Activated CD4-positive, alpha-beta T cell treated with anti-CD3 and anti-CD28 coated beads for 48 hours (primary cell): ENCODE measurements around the gene COL23A1.

Experiments
- DNase-seq: peaks from one replicate; pipeline ENCODE4 v3.0.0-alpha.2; 2020

COL23A1 gene

DNA sequence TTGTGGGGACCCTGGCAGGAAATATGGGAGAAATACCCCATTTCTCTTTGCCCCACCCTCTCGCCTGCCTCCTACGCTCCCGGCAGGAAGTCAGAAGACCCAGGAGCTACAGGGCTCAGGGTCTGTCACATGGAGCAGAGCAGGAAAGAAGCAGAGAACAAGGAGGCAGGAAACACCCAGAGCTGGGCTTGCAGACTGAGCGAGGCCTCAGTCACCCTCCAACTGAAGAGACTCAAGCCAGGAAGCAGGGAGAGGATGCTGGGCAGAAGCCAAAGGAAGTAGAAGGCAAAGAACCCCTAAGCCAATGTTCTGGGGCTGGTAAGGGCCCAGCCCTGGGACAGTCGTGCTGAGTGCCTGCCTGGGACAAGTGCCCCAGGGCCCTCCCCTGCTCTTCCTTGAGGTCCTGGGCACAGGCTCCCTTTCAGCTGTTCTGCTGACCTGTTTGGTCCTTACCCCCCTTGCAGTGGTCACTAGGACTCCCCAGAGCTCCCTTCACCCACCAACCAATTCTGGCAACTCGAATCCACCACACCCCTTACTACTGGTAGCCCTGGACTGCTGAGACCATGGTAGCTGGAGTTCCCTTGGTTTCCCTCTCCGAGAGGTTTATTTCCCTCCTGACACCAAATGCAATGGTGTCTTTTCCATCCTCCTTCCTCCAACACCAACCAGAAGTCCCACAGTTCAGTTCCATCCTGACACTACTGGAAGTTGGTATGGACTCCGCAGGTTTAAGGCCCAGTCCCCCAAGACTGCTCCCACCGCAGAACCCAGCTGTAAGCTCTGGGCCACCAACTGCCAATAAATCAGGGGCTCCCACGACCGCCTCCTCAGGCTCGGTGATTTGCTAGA is 157.5 kb downstream of the COL23A1 start:
- DNase-seq: no peak

DNA sequence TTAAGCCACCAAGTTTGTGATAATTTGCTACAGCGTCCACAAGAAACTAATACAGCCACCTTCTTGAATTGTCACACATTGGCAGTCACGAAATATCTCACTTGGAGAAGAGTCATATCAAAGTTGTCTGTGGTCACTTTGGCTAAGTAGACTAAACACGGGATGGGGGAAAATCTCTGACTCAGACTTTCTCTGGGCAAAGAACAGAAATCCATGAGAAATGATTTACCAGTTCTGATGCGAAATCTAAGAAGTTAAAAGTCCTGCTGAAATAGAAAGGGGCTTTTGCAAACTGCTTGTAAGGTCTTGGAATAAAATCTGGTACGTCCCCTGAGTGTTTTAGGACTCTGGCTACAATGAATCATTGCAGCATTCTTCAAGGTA is 158.4 kb downstream of the COL23A1 start:
- DNase-seq: no peak

DNA sequence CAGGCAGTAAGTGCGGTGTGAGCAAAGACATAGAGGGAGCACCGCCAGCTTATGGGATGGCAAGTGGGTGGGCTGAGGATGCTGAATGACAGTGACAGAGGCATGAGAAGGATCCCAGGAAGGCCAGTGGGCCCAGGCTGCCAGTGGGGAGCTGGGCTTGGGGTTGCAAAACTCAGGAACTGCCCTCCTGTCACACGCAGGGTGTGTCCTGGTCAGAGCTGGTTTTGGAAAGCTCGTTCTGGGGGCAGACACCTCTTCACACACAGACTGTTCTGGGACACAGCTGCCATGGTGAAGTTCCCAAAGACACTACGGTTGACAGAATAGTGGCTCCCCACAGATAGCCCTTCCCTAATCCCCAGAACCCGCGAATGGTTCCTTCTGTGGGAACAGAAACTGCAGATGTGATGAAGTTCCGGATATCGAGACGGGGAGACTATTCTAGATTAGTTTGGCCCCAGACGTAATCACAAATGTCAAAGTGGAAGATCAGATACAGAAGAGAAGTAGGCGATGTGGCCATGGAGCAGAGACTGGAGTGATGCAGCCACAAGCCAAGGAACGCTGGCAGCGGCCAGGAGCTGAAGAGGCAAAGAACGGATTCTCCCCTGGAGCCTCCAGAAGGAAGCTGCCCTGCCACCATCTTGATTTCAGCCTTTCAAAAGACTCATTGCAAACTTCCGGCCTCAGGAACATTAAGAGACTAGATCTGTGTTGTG is 159.0 kb downstream of the COL23A1 start:
- DNase-seq: no peak

DNA sequence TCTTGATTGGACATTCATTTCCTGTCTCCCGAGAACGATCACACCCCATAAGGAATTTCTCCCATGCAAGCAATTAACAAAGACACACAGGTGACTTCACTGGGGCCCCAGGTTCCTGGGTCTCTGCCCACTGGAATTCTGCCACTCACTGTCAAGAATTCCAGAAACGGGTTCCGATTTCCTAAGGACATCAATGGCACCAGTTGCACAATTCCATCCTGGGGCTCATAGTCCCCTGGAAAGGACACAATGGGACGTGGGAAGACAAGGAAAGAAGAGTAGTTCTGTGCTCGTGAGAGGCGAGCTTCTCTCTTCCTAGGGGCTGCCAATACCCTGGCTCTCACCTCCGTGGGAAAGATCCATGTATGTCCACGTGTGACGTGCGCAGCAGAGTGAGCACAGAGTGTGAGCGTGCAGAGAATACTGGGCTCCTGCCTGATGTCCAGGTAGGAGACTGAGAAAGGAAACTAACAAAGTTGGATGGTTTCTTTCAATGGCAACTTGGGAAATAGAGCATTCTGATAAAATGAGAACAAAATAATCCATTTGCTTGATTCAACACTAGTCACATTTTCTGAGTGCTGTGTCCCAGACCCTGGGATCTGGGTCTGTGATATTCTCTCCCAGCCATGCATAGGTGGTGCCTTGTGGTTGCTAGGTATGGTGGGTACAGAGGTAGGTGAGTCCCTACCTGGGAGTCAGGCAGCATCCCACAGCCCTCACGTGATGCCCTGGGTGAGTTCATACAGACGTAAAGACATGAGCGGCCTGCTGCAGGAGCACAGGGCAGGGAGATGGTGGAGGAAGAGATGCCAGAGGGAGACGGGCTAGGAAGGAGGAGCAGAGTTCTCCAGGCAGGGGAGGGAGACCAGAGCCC is 159.8 kb downstream of the COL23A1 start:
- no peak for DNase-seq

DNA sequence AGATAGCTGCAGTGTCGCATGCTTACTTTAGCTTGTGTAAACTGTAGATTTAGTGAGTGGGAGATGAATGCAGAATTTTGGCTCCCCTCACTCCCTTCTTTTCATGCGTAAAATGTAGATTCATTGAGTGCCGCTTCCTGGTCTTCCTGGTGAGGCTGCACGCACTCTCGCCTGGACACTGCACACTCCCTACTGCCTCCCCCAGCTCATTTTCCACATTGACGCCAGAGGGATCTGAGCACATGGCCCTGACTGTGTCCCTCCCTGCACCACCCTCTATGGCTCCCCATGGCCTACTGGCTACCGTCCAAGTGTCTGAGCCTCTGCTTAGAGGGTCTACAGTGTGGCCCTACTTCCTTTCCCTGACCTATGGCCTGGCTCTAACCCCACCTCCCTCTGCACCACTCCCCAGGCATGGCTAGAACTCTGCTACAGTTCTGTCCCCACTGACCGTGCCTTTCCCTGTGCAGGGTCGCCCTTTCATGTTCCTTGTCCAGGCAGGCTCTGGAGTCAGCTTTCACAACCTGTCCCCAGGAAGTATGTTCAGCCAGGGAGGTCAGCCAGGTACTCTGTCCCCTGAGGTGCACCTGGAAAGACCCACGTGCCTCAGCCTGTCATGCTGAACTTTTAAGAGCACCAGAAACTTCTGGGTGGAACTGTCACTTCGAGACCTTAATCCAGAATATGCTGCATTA is 160.6 kb downstream of the COL23A1 start:
- DNase-seq: no peak

DNA sequence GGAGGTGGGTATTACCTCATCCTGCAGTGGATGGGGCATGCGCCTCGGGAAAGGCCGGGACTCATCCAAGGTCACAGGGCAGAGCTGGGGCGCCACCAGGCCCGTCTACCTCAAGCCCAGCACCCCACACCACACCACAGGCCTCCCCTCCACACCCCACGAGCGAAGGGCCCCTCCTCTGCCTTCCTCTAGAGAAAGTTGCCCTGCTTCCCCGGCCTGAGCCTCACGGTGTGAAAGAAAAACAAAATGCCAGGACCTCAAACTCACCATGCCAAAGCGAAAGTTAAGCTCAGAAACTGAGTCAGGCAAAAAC is 161.1 kb downstream of the COL23A1 start:
- DNase-seq: no peak

DNA sequence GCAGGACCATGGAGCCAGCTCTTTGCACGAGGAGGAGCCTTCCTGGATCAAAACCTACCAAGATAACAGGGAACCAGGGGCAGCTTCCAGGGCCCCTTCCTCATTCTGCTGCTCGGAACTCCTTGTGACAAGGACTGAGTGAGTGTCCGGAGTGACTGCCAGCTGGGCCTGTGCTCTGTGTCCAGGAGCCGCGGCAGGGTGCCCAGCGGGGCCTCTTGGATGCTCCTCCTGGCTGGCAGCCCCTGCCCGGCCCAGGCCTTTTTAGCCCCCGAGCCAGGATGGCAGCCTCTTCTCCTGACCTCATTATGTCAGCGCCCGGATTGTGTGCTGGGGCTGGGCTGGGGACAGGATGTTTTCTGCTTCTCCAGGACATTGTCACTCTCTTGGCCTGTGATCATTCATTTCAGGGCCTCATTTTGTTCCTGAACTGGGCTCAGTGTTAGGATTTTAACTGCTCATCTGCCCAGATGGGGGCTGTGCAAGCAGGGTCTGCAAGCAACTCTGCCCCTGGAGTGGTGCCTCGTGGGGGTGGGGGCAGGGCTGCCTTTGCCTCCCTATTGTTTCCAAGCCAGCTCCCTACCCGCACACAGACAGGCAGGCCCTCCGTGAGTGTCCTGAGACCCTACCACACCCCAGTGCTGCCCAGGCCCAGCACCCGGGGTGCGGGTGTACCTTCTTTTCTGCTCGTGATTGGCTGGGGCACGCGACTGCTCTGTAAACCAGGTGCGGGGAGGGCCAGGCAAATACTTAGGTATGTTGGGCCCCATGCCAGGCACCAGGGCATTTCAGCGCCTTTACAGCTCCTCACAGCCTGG is 161.6 kb downstream of the COL23A1 start:
- DNase-seq: no peak

DNA sequence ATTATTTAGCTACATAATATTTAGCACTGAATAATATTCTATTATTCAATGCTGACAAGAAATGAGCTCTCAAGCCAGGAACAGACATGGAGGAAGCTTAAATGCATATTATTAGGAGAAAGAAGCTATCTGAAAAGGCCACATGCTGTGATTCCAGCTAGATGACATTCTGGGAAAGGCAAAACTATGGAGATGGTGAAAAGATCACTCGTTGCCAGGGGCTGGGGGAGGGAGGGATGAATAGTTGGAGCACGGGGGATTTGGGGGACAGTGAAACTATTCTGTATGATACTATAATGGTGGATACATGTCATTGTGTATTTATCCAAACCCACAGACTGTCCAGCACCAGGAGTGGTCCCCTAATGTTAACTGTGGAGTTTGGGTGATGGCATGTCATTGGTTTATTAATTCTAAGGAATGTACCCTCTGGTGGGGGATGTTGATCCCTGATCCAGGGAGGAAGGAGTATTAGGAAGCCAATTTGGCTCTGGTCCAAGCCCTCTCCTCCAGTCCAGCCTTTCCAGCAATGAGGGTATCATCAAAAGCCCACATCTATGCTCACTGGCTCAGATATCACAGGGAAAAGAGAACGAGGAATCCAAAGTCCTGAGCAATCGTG is 162.5 kb downstream of the COL23A1 start:
- DNase-seq: no peak

DNA sequence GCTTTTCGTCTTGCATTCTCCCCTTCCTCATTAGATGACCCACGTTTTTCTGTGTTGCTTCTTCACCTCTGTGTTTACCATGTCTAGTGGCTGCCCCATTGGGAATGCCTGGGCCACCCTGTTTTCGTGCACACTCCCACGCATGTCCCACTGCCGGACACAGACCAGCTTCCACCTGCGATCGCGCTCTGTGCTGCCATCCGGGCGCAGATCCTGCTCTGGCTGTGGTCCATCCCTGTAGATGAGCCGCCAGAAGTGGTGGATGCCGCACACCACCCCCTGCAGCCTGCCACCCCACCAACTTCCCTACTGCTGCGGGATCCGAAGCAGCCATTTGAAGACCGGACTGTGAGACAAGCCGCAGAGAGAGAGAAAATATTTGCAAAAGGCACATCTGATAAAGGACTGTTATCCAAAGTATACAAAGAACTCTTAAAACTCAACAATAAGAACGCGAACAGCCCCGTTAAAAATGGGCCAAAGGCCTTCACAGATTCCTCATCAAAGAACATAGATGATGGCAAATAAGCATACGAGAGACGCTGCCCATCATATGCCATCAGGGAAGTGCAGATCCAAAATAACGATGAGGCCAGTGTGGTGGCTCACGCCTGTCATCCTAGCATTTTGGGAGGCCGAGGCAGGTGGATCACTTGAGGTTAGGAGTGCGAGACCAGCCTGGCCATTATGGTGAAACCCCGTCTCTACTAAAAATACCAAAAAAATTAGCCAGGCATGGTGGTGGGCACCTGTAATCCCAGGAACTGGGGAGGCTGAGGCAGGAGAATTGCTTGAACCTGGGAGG is 163.7 kb downstream of the COL23A1 start:
- DNase-seq: no peak

DNA sequence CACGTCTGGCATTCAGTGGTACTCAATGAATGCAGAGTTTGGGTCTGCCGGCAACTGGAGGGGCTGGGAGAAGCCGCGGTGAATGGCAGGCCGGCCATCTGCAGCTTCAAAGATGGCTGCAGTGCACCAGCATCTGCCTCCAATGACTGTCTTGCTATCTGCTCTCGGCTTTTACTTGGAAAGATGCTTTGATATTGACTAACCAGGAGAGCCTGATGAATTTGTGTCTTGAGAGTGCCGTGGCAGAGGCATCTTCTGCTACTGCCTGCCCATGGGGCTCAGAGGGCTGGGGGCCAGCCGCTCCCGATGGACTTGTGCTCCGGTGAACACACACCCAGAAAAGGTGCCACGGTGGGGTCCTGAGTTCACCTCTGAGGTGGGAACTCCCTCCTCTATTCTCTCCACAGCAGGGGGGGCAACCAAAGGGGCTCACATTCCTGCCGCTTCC is 164.5 kb downstream of the COL23A1 start:
- DNase-seq: no peak

DNA sequence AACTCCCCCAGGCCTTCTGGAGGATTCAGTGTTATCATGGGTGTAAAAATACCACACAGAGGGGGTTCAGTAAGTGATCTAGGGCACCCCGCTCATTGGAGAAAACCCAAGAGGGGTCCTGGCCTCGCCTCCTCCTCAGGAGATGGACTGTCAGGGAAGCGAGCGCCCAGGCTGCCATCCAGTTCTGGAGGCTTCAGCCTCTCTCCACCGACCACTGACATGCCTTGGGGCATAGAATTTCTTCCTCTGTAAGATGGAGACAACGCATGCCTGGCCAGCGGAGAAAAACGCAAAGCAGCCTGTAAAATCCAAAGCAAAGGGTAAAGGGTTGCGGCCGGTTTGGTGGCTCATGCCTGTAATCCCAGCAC is 165.4 kb downstream of the COL23A1 start:
- DNase-seq: no peak

DNA sequence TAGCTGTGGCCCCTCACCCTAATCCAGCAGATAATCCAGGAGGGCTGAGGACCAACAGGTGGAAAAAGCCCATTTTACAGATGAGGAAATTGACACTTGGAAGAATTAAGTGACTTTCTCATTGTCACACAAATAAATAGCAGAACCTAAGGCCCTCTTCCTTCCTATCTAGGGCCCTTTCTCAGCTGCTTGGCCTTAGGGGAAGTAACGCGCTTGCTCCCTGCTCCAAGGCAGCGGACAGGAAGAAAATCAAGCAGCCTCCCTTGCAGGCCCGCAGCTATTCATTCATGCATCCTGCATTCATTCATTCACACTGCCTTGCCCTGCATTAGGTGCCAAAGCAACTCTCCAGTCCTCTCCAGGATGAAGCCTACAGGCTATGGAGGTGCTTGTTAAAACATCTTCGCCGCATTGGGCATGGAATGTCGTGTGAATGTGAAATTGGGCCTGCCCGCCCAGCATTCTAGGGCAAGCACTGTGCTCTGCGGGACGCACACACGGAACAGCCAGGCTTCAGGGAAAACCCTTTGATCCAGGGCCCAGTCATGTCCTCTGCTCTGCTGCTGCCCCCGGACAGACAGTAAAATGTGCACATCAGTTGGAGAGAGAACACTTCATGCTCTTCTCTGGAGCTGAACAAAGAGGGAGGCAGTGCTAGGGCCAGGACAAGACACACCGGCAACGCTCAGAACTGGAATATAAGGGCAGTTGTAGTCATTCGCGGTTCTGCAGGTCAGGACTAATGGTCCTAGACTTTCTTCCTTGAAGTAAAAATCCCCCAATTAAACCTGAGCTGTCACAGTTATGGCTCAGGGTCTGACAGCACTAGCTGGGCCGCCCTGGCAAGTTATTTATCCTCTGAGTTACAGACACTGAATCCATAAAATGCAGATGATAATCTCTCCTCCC is 166.0 kb downstream of the COL23A1 start:
- no peak for DNase-seq

DNA sequence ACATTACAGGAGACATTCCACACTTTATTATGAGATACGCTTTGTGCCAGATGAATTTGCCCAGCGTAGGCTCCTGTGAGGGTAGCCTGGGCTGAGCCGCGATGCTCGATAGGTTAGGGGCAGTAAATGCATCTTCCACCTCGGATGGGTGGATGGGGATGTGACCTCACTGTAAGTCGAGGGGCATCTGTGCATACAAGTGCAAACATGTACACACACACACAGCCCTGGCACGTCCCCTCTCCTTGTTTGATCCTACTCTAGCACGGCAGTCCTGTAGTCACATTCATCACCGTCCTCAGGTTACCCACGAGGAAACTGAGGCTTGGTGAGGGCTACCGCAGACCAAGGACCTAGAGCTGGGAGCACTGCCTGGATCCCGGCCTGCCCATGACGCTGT is 166.8 kb downstream of the COL23A1 start:
- DNase-seq: no peak

DNA sequence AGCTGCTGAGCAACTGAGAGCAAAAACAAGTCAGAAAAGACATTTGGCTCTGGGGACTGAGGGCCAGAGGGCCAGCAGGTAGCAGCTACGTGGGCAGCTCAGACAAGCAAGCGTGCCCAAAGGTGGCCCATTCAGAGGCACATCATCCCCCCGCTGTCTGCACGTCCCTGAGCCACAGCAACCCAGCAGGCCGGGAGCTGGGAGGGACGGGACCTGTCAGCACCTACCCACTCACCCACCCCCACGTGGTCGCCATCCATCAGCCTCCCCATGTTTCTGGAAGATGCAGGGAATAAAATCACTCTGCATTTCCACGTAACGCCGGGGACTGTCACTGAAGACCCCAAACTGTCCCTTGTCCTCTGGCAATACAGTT is 167.8 kb downstream of the COL23A1 start:
- DNase-seq: no peak

DNA sequence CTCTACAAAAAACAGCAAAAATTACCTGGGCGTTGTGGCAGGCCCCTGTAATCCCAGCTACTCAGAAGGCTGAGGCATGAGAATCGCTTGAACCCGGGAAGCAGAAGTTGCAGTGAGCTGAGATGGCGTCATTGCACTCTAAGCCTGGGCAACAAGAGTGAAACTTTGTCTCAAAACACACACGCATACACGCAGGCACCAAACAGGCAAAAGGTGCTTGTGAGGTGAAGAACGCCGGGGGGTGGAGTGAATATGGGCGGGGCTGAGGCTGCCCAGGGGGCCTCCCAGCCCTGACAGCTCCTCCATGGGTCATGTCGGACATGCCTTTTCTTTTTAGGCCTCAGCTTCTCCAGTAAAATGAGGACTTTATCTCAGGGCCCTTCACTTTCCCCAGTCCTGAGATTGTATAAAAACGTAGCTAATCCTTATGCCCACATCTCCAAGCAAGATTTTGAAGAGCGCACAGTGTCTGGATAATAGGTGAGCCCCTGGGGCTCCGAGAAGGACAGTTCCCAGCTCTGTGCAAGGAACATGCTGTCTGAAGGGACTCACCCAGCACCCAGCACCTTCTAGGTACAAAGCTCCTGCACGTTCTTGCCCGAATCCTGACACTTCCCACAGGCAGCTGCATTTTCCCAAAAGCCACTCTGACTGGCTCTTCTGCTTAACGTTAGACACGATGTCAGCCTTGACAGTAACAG is 168.3 kb downstream of the COL23A1 start:
- DNase-seq: no peak

DNA sequence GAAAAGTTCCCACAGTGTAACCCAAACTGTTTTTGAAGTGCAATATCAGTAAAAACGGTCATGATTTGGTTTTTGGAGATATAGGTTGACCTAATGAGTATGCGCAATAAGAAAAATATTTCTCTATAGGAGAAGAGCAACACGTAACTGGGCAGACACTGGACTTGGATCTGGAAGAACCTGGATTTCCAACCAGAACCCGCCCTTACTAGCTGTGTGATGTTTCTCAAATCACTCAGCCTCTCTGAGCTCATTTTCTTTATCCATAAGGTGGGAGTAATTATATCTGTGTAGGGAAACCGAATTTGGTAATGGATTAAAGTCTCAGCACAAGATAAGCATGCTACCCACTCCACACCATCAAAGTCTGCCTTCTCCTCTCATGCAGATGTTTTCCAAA is 169.1 kb downstream of the COL23A1 start:
- no peak for DNase-seq

DNA sequence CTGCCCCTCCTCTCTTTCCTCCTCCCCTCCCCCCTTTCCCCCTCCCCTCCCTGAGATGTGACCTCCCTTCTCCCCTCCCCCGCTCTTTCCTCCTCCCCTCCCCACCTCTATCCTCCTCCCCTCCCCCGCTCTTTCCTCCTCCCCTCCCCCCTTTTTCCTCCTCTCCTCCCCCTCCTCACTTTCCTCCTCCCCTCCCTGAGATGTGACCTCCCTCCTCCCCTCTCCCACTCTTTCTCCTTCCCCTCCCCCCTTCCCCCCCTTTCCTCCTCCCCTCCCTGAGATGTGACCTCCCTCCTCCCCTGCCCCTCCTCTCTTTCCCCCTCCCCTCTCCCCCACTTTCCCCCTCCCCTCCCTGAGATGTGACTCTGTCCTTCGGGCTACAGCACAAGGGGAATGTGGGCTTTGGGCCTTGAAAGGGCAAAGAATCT is 169.8 kb downstream of the COL23A1 start:
- DNase-seq: no peak

DNA sequence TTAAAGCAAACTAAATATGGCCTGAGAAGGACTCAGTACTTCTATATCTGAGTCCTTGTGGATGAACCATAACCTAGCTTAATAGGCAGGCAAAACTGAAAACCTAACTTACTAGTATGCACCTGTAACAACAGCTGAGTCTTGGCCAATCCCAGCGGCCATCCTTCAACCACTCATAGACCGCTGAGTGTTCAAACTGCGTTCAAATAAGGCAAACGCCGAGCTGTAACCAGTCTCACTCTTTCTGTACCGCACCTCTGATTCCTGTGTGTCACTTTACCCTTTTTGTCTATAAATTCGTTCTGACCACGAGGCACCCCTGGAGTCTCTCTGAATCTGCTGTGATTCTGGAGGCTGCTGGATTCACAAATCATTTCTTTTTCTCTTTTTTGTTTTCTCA is 170.5 kb downstream of the COL23A1 start:
- DNase-seq: no peak

DNA sequence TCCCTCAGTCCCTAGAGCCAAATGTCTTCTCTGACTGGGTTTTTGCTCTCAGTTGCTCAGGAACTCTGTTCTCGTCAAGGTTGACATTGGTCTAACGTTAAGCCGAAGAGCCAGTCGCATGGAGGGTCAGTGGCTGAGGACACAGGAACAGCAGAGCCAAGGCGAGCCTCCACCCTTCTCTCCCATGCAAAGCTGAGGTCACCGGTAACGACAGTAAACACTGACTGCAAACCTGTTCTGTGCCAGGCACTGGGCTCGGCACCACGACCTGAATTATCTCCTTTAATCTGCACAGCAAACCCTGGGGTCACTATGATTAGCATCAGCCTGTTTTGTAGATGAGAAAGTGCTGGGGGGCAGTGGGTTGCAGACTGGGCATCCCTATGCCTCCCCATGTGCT is 171.0 kb downstream of the COL23A1 start:
- DNase-seq: no peak
